Panc1 (cell line): ENCODE data around the gene ZBED4. TPM values are rescaled to one million over a fixed set of nuclear protein-coding genes. Genes with fewer than 3 reads are reported as not detected.

Source experiments
- ATAC-seq: fragments of 200-7000 bp; cut with Tn5 transposase; 2 replicates; pipeline ENCODE4 v1.9.1; 2020; ENCODE audit warnings: mild to moderate bottlenecking, moderate library complexity
- BruUV-seq: library from RNA; stranded (reverse); fragments of 400-500 nt; replicated peaks from 2 replicates; lab custom pipeline; 2021; lab: Mats Ljungman, UMichigan
- CTCF ChIA-PET: fragments of 300-600 bp; sonication (Branson Sonifier 250); formaldehyde crosslinking; loops from one replicate; lab custom pipeline; 2022; ENCODE audit warnings: antibody characterized with exemption; lab: Charles Lee
- POLR2A ChIA-PET: fragments of 300-600 bp; sonication (Branson Sonifier 250); formaldehyde crosslinking; loops from one replicate; lab custom pipeline; 2022; ENCODE audit warnings: antibody characterized with exemption; lab: Charles Lee
- DNase-seq: peaks from one replicate; pipeline ENCODE4 v3.0.0-alpha.2; 2010; ENCODE audit warnings: low read depth, low spot score
- H3K27ac ChIP-seq: 2 replicates; pipeline ENCODE4 v1.5.1; 2011; ENCODE audit warnings: mild to moderate bottlenecking, low read length, inconsistent platforms
- H3K27me3 ChIP-seq: fragments of 200-500 bp; sonication (Bioruptor generic); 2 replicates; pipeline ENCODE4 v1.6.0; 2014; ENCODE audit warnings: low read length, inconsistent platforms; ENCODE audit not compliant: control insufficient read depth, insufficient read depth
- H3K36me3 ChIP-seq: fragments of 200-500 bp; sonication (Bioruptor generic); 2 replicates; pipeline ENCODE4 v1.5.1; 2014; ENCODE audit warnings: inconsistent platforms, mild to moderate bottlenecking, low read length, moderate library complexity; ENCODE audit not compliant: control insufficient read depth, insufficient read depth
- H3K4me1 ChIP-seq: 2 replicates; pipeline ENCODE4 v1.5.1; 2011; ENCODE audit warnings: inconsistent platforms, mild to moderate bottlenecking, low read length, moderate library complexity; ENCODE audit not compliant: control insufficient read depth, insufficient read depth
- H3K4me3 ChIP-seq, 2 experiments: 2 replicates each; pipeline ENCODE4 v1.5.1; 2011 to 2012; ENCODE audit warnings: low read depth in 2 of 2, low read length in 2 of 2, mild to moderate bottlenecking in 2 of 2, inconsistent platforms in 1 of 2, moderate library complexity in 1 of 2
- H3K9me3 ChIP-seq: fragments of 200-500 bp; sonication (Bioruptor generic); 2 replicates; pipeline ENCODE4 v1.5.1; 2014; ENCODE audit warnings: low read depth, mild to moderate bottlenecking, inconsistent platforms, low read length, moderate library complexity; ENCODE audit not compliant: control insufficient read depth, insufficient read depth
- POLR2AphosphoS5 ChIP-seq: IDR thresholded peaks from 2 replicates; pipeline ENCODE4 v1.6.1; 2012; ENCODE audit warnings: mild to moderate bottlenecking, low read depth, low read length, moderate library complexity
- SIN3A ChIP-seq: IDR thresholded peaks from 2 replicates; pipeline ENCODE4 v1.6.1; 2012; ENCODE audit warnings: low read depth, mild to moderate bottlenecking, low read length, moderate library complexity, borderline replicate concordance; ENCODE audit not compliant: insufficient read depth
- TCF7L2 ChIP-seq: IDR thresholded peaks from 2 replicates; pipeline ENCODE4 v1.6.1; 2011; ENCODE audit warnings: mild to moderate bottlenecking, low read depth, low read length, inconsistent platforms
- in situ Hi-C: cut with HindIII; loops from 2 replicates; pipeline ENCODE4 v1.10.0; 2016; ENCODE audit warnings: low sequenced_read_pairs, low pct_unique_long_range_greater_than_20kb
- intact Hi-C: fragments of 100-400 bp; cut with micrococcal nuclease; formaldehyde crosslinking; loops from one replicate; pipeline ENCODE4 v1.10.0; 2022; ENCODE audit not compliant: unreplicated experiment
- total RNA-seq: library from RNA; stranded (reverse); gene quantifications from one replicate; pipeline ENCODE4 v1.2.1, GENCODE V29; 2021; ENCODE audit not compliant: unreplicated experiment
- TF ChIP-seq, protein P1 (sequence below): fragments of 450-650 bp; IDR thresholded peaks from 2 replicates; pipeline ENCODE4 v1.5.1; 2017; ENCODE audit warnings: mild to moderate bottlenecking
- TF ChIP-seq, protein P2 (sequence below), 2 experiments: IDR thresholded peaks; 2 replicates each; pipeline ENCODE4 v1.6.1; 2011 to 2012; ENCODE audit warnings: low read depth in 2 of 2, control low read depth in 1 of 2, low read length in 1 of 2, mild to moderate bottlenecking in 1 of 2, moderate library complexity in 1 of 2; ENCODE audit not compliant: insufficient read depth in 1 of 2

The ZBED4 gene
- total RNA-seq, 1 experiment from 2014 or later: 17.3 TPM

DNA sequence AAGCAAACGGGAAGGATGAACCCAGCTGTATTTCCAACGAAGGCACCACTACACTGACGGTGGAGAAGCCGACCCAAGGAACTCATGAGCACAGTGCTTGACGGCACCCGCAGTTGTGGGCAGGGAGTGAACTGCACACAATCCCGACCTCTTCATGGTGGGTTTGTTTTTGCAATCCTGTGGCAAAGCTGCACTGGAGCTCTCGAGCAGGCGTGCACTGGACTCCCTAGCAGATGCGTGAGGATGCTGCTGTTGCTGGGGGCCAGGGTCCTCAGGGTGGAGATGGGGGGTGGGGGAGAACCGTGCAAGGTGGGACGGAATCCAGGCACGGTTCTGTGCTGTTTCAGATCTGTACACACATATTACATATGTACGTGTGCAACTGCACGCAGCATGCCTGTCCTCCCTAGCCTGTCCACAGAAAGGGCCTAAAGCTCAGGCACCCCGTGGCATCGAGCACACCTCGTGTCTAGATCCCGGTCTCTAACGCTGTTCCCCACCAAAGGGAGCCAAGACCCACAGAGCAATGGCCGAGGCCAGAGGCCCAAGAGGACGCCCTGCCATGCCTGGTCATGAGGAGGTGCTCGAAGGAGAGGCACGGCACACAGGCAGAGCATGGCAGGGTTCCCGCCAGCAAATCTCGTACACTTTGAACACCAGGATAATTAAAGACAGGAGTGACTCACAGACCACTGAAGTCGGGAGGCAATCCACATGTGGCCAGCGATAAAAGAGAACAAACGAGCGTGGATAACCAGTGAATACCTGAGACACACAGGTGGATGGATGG is 47.0 kb downstream of the ZBED4 start:
- no peak overlapping the region for H3K4me3 ChIP-seq
- no peaks in the 10 kb centered on the region for H3K27me3 ChIP-seq
- intact Hi-C loops: no loop called here
- in situ Hi-C loops: no loop called here
- TF ChIP-seq, protein P1, sequence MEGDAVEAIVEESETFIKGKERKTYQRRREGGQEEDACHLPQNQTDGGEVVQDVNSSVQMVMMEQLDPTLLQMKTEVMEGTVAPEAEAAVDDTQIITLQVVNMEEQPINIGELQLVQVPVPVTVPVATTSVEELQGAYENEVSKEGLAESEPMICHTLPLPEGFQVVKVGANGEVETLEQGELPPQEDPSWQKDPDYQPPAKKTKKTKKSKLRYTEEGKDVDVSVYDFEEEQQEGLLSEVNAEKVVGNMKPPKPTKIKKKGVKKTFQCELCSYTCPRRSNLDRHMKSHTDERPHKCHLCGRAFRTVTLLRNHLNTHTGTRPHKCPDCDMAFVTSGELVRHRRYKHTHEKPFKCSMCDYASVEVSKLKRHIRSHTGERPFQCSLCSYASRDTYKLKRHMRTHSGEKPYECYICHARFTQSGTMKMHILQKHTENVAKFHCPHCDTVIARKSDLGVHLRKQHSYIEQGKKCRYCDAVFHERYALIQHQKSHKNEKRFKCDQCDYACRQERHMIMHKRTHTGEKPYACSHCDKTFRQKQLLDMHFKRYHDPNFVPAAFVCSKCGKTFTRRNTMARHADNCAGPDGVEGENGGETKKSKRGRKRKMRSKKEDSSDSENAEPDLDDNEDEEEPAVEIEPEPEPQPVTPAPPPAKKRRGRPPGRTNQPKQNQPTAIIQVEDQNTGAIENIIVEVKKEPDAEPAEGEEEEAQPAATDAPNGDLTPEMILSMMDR: no peak
- TF ChIP-seq POLR2AphosphoS5: no peak
- TF ChIP-seq, protein P2, sequence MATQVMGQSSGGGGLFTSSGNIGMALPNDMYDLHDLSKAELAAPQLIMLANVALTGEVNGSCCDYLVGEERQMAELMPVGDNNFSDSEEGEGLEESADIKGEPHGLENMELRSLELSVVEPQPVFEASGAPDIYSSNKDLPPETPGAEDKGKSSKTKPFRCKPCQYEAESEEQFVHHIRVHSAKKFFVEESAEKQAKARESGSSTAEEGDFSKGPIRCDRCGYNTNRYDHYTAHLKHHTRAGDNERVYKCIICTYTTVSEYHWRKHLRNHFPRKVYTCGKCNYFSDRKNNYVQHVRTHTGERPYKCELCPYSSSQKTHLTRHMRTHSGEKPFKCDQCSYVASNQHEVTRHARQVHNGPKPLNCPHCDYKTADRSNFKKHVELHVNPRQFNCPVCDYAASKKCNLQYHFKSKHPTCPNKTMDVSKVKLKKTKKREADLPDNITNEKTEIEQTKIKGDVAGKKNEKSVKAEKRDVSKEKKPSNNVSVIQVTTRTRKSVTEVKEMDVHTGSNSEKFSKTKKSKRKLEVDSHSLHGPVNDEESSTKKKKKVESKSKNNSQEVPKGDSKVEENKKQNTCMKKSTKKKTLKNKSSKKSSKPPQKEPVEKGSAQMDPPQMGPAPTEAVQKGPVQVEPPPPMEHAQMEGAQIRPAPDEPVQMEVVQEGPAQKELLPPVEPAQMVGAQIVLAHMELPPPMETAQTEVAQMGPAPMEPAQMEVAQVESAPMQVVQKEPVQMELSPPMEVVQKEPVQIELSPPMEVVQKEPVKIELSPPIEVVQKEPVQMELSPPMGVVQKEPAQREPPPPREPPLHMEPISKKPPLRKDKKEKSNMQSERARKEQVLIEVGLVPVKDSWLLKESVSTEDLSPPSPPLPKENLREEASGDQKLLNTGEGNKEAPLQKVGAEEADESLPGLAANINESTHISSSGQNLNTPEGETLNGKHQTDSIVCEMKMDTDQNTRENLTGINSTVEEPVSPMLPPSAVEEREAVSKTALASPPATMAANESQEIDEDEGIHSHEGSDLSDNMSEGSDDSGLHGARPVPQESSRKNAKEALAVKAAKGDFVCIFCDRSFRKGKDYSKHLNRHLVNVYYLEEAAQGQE (IDR thresholded peaks at IDR 0.05; ENCODE audit: insufficient read depth in 1 of 2, low read depth in 2 of 2, low read length in 1 of 2): no peak
- no peak for TF ChIP-seq TCF7L2
- TF ChIP-seq SIN3A: no peak
- DNase-seq: no peak
- H3K27ac ChIP-seq: no peak overlapping the region
- H3K4me1 ChIP-seq: no peaks in the 10 kb centered on the region
- H3K9me3 ChIP-seq: no peaks in the 10 kb centered on the region
- no peak for ATAC-seq
- ChIA-PET CTCF (no interaction called here), POLR2A (no interaction called here)
- no TSS peak for BruUV-seq
- H3K36me3 ChIP-seq: no peaks in the 10 kb centered on the region

DNA sequence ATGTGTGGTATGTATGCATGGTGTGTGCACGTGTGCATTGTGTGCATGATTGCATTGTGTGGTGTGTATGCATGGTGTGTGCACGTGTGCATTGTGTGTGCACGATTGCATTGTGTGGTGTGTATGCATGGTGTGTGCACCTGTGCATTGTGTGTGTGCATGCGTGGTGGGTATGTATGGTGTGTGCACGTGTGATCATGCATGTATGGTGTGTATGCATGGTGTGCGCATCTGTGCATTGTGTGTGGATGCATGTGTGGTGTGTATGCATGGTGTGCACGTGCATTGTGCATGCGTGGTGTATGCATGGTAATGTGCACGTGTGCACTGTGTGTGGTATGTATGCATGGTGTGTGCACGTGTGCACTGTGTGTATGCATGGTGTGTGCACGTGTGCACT is 47.8 kb downstream of the ZBED4 start:
- no peaks in the 10 kb centered on the region for H3K27me3 ChIP-seq
- ChIA-PET CTCF (no interaction called here), POLR2A (no interaction called here)
- TF ChIP-seq, protein P2 (IDR thresholded peaks at IDR 0.05; ENCODE audit: insufficient read depth in 1 of 2, low read depth in 2 of 2, low read length in 1 of 2): no peak
- no peak for TF ChIP-seq SIN3A
- TF ChIP-seq, protein P1: no peak
- TF ChIP-seq TCF7L2: no peak
- TF ChIP-seq POLR2AphosphoS5: no peak
- no peaks in the 10 kb centered on the region for H3K4me1 ChIP-seq
- in situ Hi-C loops (no loop called here), intact Hi-C loops (no loop called here)
- no TSS peak for BruUV-seq
- H3K27ac ChIP-seq: no peak overlapping the region
- no peak overlapping the region for H3K4me3 ChIP-seq
- no peak for ATAC-seq
- DNase-seq: no peak
- no peaks in the 10 kb centered on the region for H3K36me3 ChIP-seq
- H3K9me3 ChIP-seq: no peaks in the 10 kb centered on the region
